Hepatocyte (in vitro differentiated cells): ENCODE data around the gene GNB3.

Experiments
- CTCF ChIP-seq: fragments of 200-600 bp; sonication (generic); IDR thresholded peaks from 2 replicates; pipeline ENCODE4 v1.5.1; 2016; ENCODE audit warnings: antibody characterized with exemption, mild to moderate bottlenecking; ENCODE audit not compliant: poor library complexity
- EZH2phosphoT487 ChIP-seq: fragments of 200-600 bp; sonication (generic); IDR thresholded peaks from one replicate; pipeline ENCODE4 v1.6.1; 2018; ENCODE audit warnings: antibody characterized with exemption, mild to moderate bottlenecking, low read depth, moderate library complexity; ENCODE audit not compliant: unreplicated experiment, severe bottlenecking

- no peak for TF ChIP-seq CTCF
- no peak for TF ChIP-seq EZH2phosphoT487
Observed at GRCh38 chr12:6853626-6854025, 12.9 kb downstream of the GNB3 start.
